IPS-18a (cell line): Measurements from ENCODE around the gene ZBTB20.

Experiments used
- H3K27ac ChIP-seq: one replicate; pipeline ENCODE4 v1.5.1; 2013; ENCODE audit warnings: low read length
- H3K27me3 ChIP-seq: one replicate; pipeline ENCODE4 v1.6.1; 2013; ENCODE audit warnings: mild to moderate bottlenecking, low read length; ENCODE audit not compliant: control insufficient read depth, insufficient read depth
- H3K36me3 ChIP-seq: one replicate; pipeline ENCODE4 v1.6.1; 2013; ENCODE audit warnings: low read depth, low read length; ENCODE audit not compliant: control insufficient read depth
- H3K4me1 ChIP-seq: one replicate; pipeline ENCODE4 v1.6.1; 2013; ENCODE audit warnings: low read depth, low read length; ENCODE audit not compliant: control insufficient read depth
- H3K4me3 ChIP-seq: one replicate; pipeline ENCODE4 v1.5.1; 2013; ENCODE audit warnings: low read length
- H3K9ac ChIP-seq: one replicate; pipeline ENCODE4 v1.6.1; 2013; ENCODE audit warnings: mild to moderate bottlenecking, low read length, moderate library complexity
- H3K9me3 ChIP-seq: one replicate; pipeline ENCODE4 v1.6.1; 2013; ENCODE audit warnings: low read depth, low read length; ENCODE audit not compliant: control insufficient read depth

ZBTB20 gene

GRCh38 chr3:114435386-114436115, 711.5 kb downstream of the ZBTB20 start:
- no peak overlapping the region for H3K4me3 ChIP-seq
- no peak overlapping the region for H3K9ac ChIP-seq
- no peaks in the 10 kb centered on the region for H3K36me3 ChIP-seq
- no peak overlapping the region for H3K27ac ChIP-seq
- H3K4me1 ChIP-seq = no peaks in the 10 kb centered on the region
- H3K9me3 ChIP-seq = no peaks in the 10 kb centered on the region
- no peaks in the 10 kb centered on the region for H3K27me3 ChIP-seq

- Histone ChIP-seq H3K9ac (no peak overlapping the region), H3K4me1 (peaks cover 5% of the 10 kb centered on the region), H3K36me3 (no peaks in the 10 kb centered on the region), H3K27me3 (no peaks in the 10 kb centered on the region), H3K27ac (no peak overlapping the region), H3K4me3 (no peak overlapping the region), H3K9me3 (no peaks in the 10 kb centered on the region)
Observed at GRCh38 chr3:114432310-114432709, 714.8 kb downstream of the ZBTB20 start.

GRCh38 chr3:114428044-114428595, 719.0 kb downstream of the ZBTB20 start:
- H3K36me3 ChIP-seq = no peaks in the 10 kb centered on the region
- H3K9ac ChIP-seq = no peak overlapping the region
- H3K9me3 ChIP-seq = no peaks in the 10 kb centered on the region
- H3K4me3 ChIP-seq = no peak overlapping the region
- H3K27ac ChIP-seq = no peak overlapping the region
- no peaks in the 10 kb centered on the region for H3K27me3 ChIP-seq
- peaks cover 5% of the 10 kb centered on the region for H3K4me1 ChIP-seq

GRCh38 chr3:114427285-114428043, 719.6 kb downstream of the ZBTB20 start:
- Histone ChIP-seq H3K27ac (no peak overlapping the region), H3K27me3 (no peaks in the 10 kb centered on the region), H3K4me1 (peaks cover 5% of the 10 kb centered on the region), H3K4me3 (no peak overlapping the region), H3K36me3 (no peaks in the 10 kb centered on the region), H3K9me3 (no peaks in the 10 kb centered on the region), H3K9ac (no peak overlapping the region)

- H3K4me1 ChIP-seq = peaks cover 5% of the 10 kb centered on the region
- H3K36me3 ChIP-seq = no peaks in the 10 kb centered on the region
- H3K27me3 ChIP-seq = no peaks in the 10 kb centered on the region
- no peak overlapping the region for H3K27ac ChIP-seq
- H3K4me3 ChIP-seq = no peak overlapping the region
- no peaks in the 10 kb centered on the region for H3K9me3 ChIP-seq
- no peak overlapping the region for H3K9ac ChIP-seq
Observed at GRCh38 chr3:114424337-114424736, 722.8 kb downstream of the ZBTB20 start.

GRCh38 chr3:114421204-114421603, 725.9 kb downstream of the ZBTB20 start:
- Histone ChIP-seq H3K4me3 (no peak overlapping the region), H3K27ac (no peak overlapping the region), H3K4me1 (peaks cover 7% of the 10 kb centered on the region)

GRCh38 chr3:114420072-114420471, 727.0 kb downstream of the ZBTB20 start:
- Histone ChIP-seq H3K36me3 (no peaks in the 10 kb centered on the region), H3K4me1 (peaks cover 7% of the 10 kb centered on the region), H3K27me3 (no peaks in the 10 kb centered on the region), H3K9ac (no peak overlapping the region), H3K27ac (no peak overlapping the region), H3K9me3 (no peaks in the 10 kb centered on the region), H3K4me3 (no peak overlapping the region)

More at GRCh38 chr3:114421204-114421603, 725.9 kb downstream of the ZBTB20 start:
- Histone ChIP-seq H3K36me3 (no peaks in the 10 kb centered on the region), H3K9ac (no peak overlapping the region), H3K9me3 (no peaks in the 10 kb centered on the region), H3K27me3 (no peaks in the 10 kb centered on the region)

GRCh38 chr3:114418724-114419543, 728.2 kb downstream of the ZBTB20 start:
- Histone ChIP-seq H3K4me3 (no peak overlapping the region), H3K9me3 (no peaks in the 10 kb centered on the region), H3K36me3 (no peaks in the 10 kb centered on the region), H3K27me3 (no peaks in the 10 kb centered on the region), H3K27ac (no peak overlapping the region), H3K9ac (no peak overlapping the region), H3K4me1 (peaks cover 7% of the 10 kb centered on the region)

GRCh38 chr3:114418107-114418506, 729.0 kb downstream of the ZBTB20 start:
- H3K36me3 ChIP-seq = no peaks in the 10 kb centered on the region
- no peak overlapping the region for H3K9ac ChIP-seq
- H3K27ac ChIP-seq = no peak overlapping the region
- H3K4me1 ChIP-seq = peaks cover 7% of the 10 kb centered on the region
- H3K9me3 ChIP-seq = no peaks in the 10 kb centered on the region
- H3K27me3 ChIP-seq = no peaks in the 10 kb centered on the region
- no peak overlapping the region for H3K4me3 ChIP-seq

- H3K9ac ChIP-seq = no peak overlapping the region
- no peaks in the 10 kb centered on the region for H3K36me3 ChIP-seq
- no peaks in the 10 kb centered on the region for H3K9me3 ChIP-seq
- no peak overlapping the region for H3K27ac ChIP-seq
- peaks cover 10% of the 10 kb centered on the region for H3K4me1 ChIP-seq
- no peaks in the 10 kb centered on the region for H3K27me3 ChIP-seq
- H3K4me3 ChIP-seq = no peak overlapping the region
Observed at GRCh38 chr3:114417675-114418074, 729.4 kb downstream of the ZBTB20 start.

- H3K4me3 ChIP-seq = no peak overlapping the region
- H3K36me3 ChIP-seq = no peaks in the 10 kb centered on the region
- H3K4me1 ChIP-seq = peaks cover 14% of the 10 kb centered on the region
- H3K27me3 ChIP-seq = no peaks in the 10 kb centered on the region
- H3K9ac ChIP-seq = no peak overlapping the region
- H3K27ac ChIP-seq = no peak overlapping the region
- no peaks in the 10 kb centered on the region for H3K9me3 ChIP-seq
Observed at GRCh38 chr3:114417265-114417664, 729.8 kb downstream of the ZBTB20 start.
